GM12878 (cell line): ENCODE results near the gene RGS14. TPM values are rescaled to one million over a fixed set of nuclear protein-coding genes. Genes with fewer than 3 reads are reported as not detected.
A peak's percentile ranks its signal among the peaks of the same experiment; 100 is the strongest.
"Not testable (repeated sequence)": the region's sequence is repeated elsewhere in the genome, so short reads cannot be mapped to it uniquely, and the experiment has no call there.

ENCODE experiments used
- ATAC-seq: fragments of 200-7000 bp; cut with Tn5 transposase; 3 replicates; pipeline ENCODE4 v1.9.1; 2020; ENCODE audit warnings: mild to moderate bottlenecking, moderate library complexity
- BruUV-seq: library from RNA; stranded (reverse); fragments of 400-500 nt; replicated peaks from 2 replicates; lab custom pipeline; 2021; lab: Mats Ljungman, UMichigan
- CTCF ChIA-PET: fragments of 300-600 bp; sonication (Branson Sonifier 250); formaldehyde crosslinking; extraction: SDS; loops from one replicate; lab custom pipeline; 2021; ENCODE audit warnings: inconsistent platforms; lab: Yijun Ruan, JAX
- POLR2A ChIA-PET: fragments of 350-600 bp; formaldehyde crosslinking; extraction: SDS; loops from one replicate; lab custom pipeline; 2021; ENCODE audit warnings: inconsistent platforms; lab: Charles Lee
- RAD21 ChIA-PET: fragments of 300-600 bp; sonication (Branson Sonifier 250); formaldehyde crosslinking; loops from one replicate; lab custom pipeline; 2023; ENCODE audit warnings: antibody characterized with exemption; ENCODE audit not compliant: unreplicated experiment; lab: Charles Lee
- SMC1A ChIA-PET: fragments of 300-600 bp; sonication (Branson Sonifier 250); formaldehyde crosslinking; loops from one replicate; lab custom pipeline; 2023; ENCODE audit not compliant: unreplicated experiment, uncharacterized antibody; lab: Charles Lee
- DNase-seq: peaks from one replicate; pipeline ENCODE4 v3.0.0-alpha.2; 2011; ENCODE audit warnings: low read depth, low spot score
- FAIRE-seq: peaks from 3 replicates; lab custom pipeline; 2011; peaks lifted over from hg19 to GRCh38; lab: Jason Lieb, UNC
- H2AFZ ChIP-seq: 2 replicates; pipeline ENCODE4 v1.6.0; 2011; ENCODE audit warnings: low read depth, low read length, control low read depth; ENCODE audit not compliant: control insufficient read depth
- H3K27ac ChIP-seq: 2 replicates; pipeline ENCODE4 v1.5.1; 2011; ENCODE audit warnings: control low read depth; ENCODE audit not compliant: control insufficient read depth, insufficient read depth
- H3K27me3 ChIP-seq, 2 experiments: replicated peaks in 1 of 2; 2 replicates each; pipeline versions ENCODE4 v1.6.0 to v1.6.1; 2011; ENCODE audit warnings: low read length in 1 of 2; ENCODE audit not compliant: control insufficient read depth in 2 of 2, insufficient read depth in 2 of 2
- H3K36me3 ChIP-seq, 2 experiments: 2 replicates each; pipeline ENCODE4 v1.5.1; 2011; ENCODE audit warnings: low read length in 1 of 2; ENCODE audit not compliant: control insufficient read depth in 2 of 2, insufficient read depth in 2 of 2
- H3K4me1 ChIP-seq: 2 replicates; pipeline ENCODE4 v1.6.1; 2011; ENCODE audit warnings: mild to moderate bottlenecking, low read length, moderate library complexity, mixed read lengths; ENCODE audit not compliant: control insufficient read depth, insufficient read depth
- H3K4me2 ChIP-seq: 2 replicates; pipeline ENCODE4 v1.6.0; 2011; ENCODE audit warnings: control low read depth; ENCODE audit not compliant: control insufficient read depth, insufficient read depth
- H3K4me3 ChIP-seq: fragments of 200-600 bp; sonication (generic); 2 replicates; pipeline ENCODE4 v1.5.1; 2016
- H3K79me2 ChIP-seq: 2 replicates; pipeline ENCODE4 v1.6.0; 2011; ENCODE audit warnings: low read length; ENCODE audit not compliant: control insufficient read depth, insufficient read depth
- H3K9ac ChIP-seq: 2 replicates; pipeline ENCODE4 v1.8.0; 2011; ENCODE audit warnings: low read length, control low read depth, mixed read lengths; ENCODE audit not compliant: control insufficient read depth, insufficient read depth
- H3K9me3 ChIP-seq: replicated peaks from 3 replicates; pipeline ENCODE4 v1.5.1; 2011; ENCODE audit warnings: mild to moderate bottlenecking, low read length; ENCODE audit not compliant: control insufficient read depth, insufficient read depth
- H4K20me1 ChIP-seq: 2 replicates; pipeline ENCODE4 v1.6.0; 2011; ENCODE audit not compliant: control insufficient read depth, insufficient read depth
- MEF2B ChIP-seq: fragments of 450-650 bp; IDR thresholded peaks from 2 replicates; pipeline ENCODE4 v1.6.1; 2018; ENCODE audit warnings: mild to moderate bottlenecking, moderate library complexity; ENCODE audit not compliant: partially characterized antibody, poor library complexity, severe bottlenecking
- RUNX3 ChIP-seq: IDR thresholded peaks from 2 replicates; pipeline ENCODE4 v1.6.1; 2012; ENCODE audit warnings: low read length, inconsistent platforms
- ZNF622 ChIP-seq: fragments of 450-650 bp; IDR thresholded peaks from 2 replicates; pipeline ENCODE4 v1.6.1; 2017; ENCODE audit warnings: mild to moderate bottlenecking, inconsistent platforms
- WGBS: methylation state at CpG from one replicate; pipeline ENCODE4 v1.1.6; 2016; ENCODE audit warnings: low lambda C conversion rate; ENCODE audit not compliant: insufficient replicate concordance, insufficient coverage; ENCODE audit errors: missing lambda C conversion rate; 5-methylcytosine and 5-hydroxymethylcytosine counted together
- in situ Hi-C: fragments of 300-500 bp; cut with MboI; formaldehyde crosslinking; loops from 9 replicates; pipeline ENCODE4 v1.14.3; 2018; ENCODE audit warnings: mixed read lengths
- intact Hi-C: fragments of 100-400 bp; cut with micrococcal nuclease; formaldehyde crosslinking; loops from one replicate; pipeline ENCODE4 v1.14.2; 2022; ENCODE audit not compliant: unreplicated experiment
- polyA plus RNA-seq, 11 experiments: library from polyadenylated mRNA; depleted of rRNA in 4 of 11; unstranded in 6 of 11; stranded (reverse) in 5 of 11; fragments of >200 nt; fragmentation: Nextera tagmentation in 4 of 11; fragmentation: Illumina TruSeq in 1 of 11; extraction: Ambion mirVana in 4 of 11; extraction: Trizol in 1 of 11; gene quantifications; 1 replicate in 1 of 11; 2 replicates in 10 of 11; pipeline versions ENCODE4 v1.2.1 to v1.2.3, GENCODE V29; 2011 to 2016; ENCODE audit warnings: inconsistent platforms in 2 of 11, missing spikeins in 2 of 11, low read depth in 1 of 11
- total RNA-seq, 4 experiments: library from RNA; depleted of rRNA in 3 of 4; stranded (reverse); fragments of >200 nt in 3 of 4; fragmentation: Illumina TruSeq in 1 of 4; extraction: Trizol in 1 of 4; gene quantifications; 2 replicates each; pipeline versions ENCODE4 v1.2.1 to v1.2.3, GENCODE V29; 2013 to 2021

Gene RGS14
- total and polyA plus RNA-seq, 10 of the 15 experiments (the other 5 are each of a cell fraction or from before 2014, with no cell fraction given), result 0.19 to 88.7 (median 54.8) TPM

DNA sequence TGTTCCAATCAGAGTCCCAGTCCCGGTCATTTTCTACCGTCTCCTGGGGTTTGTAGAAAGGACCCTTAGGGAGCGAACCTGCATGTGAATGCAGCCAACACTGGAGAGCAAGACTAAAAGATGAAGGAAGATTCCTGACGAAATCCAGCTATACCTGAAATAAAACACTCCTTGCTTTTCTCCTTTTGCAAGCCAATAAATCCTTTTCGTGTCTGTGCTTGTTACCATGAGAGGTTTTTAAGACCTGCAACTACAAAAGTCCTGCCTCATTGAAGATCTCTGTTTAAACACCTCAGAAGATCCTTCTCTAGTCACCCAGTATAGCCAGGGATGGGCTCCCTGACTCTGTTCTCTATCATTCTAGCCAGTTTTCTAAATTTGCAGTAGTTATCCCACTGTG is 16.5 kb downstream of the RGS14 start:
- Histone ChIP-seq H3K4me3 (no peak overlapping the region), H3K9ac (no peak overlapping the region), H3K36me3 (peaks cover 4 to 10% of the 10 kb centered on the region in 2 experiments), H3K27ac (no peak overlapping the region), H4K20me1 (no peaks in the 10 kb centered on the region), H3K79me2 (no peaks in the 10 kb centered on the region), H3K9me3 (no peaks in the 10 kb centered on the region), H2AFZ (no peak overlapping the region), H3K27me3 (no peaks in the 10 kb centered on the region), H3K4me1 (peaks cover 23% of the 10 kb centered on the region), H3K4me2 (no peak overlapping the region)
- in situ Hi-C loops (no loop called here), intact Hi-C loops (no loop called here)
- WGBS, result 86% methylated on average over 5 of the region's 5 CpGs
- ChIA-PET RAD21 (interaction anchor here (1.5 kb wide), 1 partner anchor 17 kb away, joined by 3 read pairs; no protein-coding TSS in a partner anchor), SMC1A (interaction anchor here (0.9 kb wide), 1 partner anchor 28 kb away, joined by 3 read pairs; no protein-coding TSS in a partner anchor), CTCF (interaction anchor here (6.0 kb wide), 1 partner anchor 16 kb away, joined by 88 read pairs; no protein-coding TSS in a partner anchor), POLR2A (interaction anchor here (0.6 to 2.8 kb wide), 2 partner anchors 16 to 876 kb away, joined by 7 to 8 read pairs; no protein-coding TSS in a partner anchor)
- DNase-seq (no peak), ATAC-seq (no peak), FAIRE-seq (no peak)
- no TSS peak for BruUV-seq
- no peak for TF ChIP-seq ZNF622
- TF ChIP-seq, all 136 proteins: peak for 0

DNA sequence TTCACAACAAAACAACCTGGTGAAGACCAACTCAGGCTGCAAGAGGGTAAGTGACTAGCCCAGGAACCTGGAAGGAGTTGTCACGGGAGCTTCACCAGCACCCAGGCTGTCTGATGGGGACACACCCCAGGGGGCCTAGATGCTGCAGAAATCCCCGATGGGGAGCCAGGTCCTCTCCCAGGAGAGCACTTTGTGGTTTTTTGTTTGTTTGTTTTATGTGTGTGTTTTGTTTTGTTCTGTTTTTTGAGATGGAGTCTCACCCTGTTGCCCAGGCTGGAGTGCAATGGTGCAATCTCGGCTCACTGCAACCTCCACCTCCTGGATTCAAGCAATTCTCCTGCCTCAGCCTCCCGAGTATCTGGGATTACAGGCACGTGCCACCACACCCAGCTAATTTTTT is 17.8 kb downstream of the RGS14 start:
- 37% methylated on average over 4 of the region's 5 CpGs for WGBS
- H3K36me3 ChIP-seq, H2AFZ ChIP-seq, H3K27me3 ChIP-seq, H3K4me3 ChIP-seq, DNase-seq, BruUV-seq, H4K20me1 ChIP-seq, H3K9me3 ChIP-seq, intact Hi-C loops, POLR2A ChIA-PET, H3K4me2 ChIP-seq, H3K9ac ChIP-seq, H3K27ac ChIP-seq, ATAC-seq, FAIRE-seq, H3K79me2 ChIP-seq: not testable (repeated sequence)
- TF ChIP-seq RUNX3 (peak; percentile 37), MEF2B (peak; percentile 39)
- ChIA-PET CTCF (interaction anchor here (0.9 kb wide), 1 partner anchor 15 kb away, joined by 3 read pairs; no protein-coding TSS in a partner anchor), SMC1A (interaction anchor here (1.0 kb wide), 1 partner anchor 15 kb away, joined by 3 read pairs; no protein-coding TSS in a partner anchor), RAD21 (interaction anchor here (1.5 kb wide), 1 partner anchor 15 kb away, joined by 3 read pairs; no protein-coding TSS in a partner anchor)
- peaks cover 16% of the 10 kb centered on the region for H3K4me1 ChIP-seq
- in situ Hi-C loops, result loop anchor here (25.0 kb wide), 1 partner anchor 1338 kb away; no protein-coding TSS in a partner anchor
